ENCODE data around the gene LIG1. TPM values are rescaled to one million over a fixed set of nuclear protein-coding genes. Genes with fewer than 3 reads are reported as not detected.

The LIG1 gene
- total RNA-seq, 1 donor from 2014 or later: 144 TPM

DNA sequence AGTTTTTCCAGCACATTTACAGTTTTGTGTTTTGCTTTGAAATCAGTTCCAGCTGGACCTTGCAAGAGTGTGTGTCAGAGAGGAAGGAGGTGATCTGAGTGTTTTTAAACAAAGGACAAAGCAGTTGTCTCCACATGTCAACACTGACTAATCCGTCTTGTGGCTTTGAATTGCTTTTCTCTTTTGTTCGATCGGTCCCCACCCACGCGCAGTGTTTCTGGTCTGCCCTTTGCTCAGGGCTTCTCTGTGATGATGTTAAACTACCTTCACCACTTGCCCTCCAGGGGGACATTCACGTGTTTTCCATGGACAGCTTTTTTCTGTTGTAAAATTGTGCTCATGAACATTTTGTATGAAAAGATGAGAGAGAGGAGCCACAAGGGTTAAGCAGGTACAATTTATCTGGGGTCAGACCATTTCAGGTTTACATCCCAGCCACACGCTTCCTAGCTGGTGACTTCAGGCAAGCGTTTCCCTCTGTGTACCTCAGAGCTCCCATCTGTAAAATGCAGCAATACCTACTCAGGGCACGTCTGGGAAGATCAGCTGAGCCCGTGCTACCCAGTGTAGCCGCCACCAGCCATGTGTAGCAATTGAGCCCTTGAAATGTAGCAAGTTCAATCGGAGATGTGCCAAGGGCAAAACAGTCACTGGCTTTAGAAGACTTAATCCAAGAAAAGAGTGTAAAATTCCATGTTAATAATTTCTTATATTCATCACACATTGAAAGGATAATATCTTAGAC lies 46.1 kb downstream of the LIG1 start:
- intact Hi-C loops (cut with micrococcal nuclease): no loop called here
- no peak for DNase-seq
- H3K27ac Mint-ChIP-seq: peak overlapping the region; percentile 46
- no peaks in the 10 kb centered on the region for H3K27me3 Mint-ChIP-seq
- H3K9me3 Mint-ChIP-seq: no peaks in the 10 kb centered on the region
- peaks cover 73% of the 10 kb centered on the region for H3K36me3 Mint-ChIP-seq (ENCODE audit: low read depth)
- no peak overlapping the region for H3K4me3 Mint-ChIP-seq
- peaks cover 14% of the 10 kb centered on the region for H3K4me1 Mint-ChIP-seq

DNA sequence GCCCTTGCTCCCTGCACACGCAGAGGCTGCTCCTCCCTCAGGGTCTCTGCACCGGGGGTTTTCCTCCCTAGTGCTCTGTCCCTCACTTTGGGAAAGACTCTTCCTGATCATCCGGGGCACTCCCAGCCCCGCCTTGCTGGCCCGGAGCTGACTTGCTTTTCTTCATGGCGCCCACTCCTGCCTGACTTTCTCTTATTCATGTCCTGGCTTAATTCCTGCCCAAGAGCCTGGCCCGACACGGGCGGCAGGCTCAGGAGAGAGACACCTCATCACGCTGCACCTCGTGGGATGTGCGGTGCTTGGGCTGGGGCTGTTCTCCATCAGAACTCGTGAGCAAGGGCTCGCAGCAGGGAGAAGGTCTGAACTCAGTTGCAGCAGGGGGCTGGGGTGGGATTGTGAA lies 47.7 kb downstream of the LIG1 start:
- Mint-ChIP-seq H3K4me3 (peak overlapping the region; percentile 55), H3K27me3 (no peaks in the 10 kb centered on the region), H3K36me3 (ENCODE audit: low read depth) (peaks cover 74% of the 10 kb centered on the region)

DNA sequence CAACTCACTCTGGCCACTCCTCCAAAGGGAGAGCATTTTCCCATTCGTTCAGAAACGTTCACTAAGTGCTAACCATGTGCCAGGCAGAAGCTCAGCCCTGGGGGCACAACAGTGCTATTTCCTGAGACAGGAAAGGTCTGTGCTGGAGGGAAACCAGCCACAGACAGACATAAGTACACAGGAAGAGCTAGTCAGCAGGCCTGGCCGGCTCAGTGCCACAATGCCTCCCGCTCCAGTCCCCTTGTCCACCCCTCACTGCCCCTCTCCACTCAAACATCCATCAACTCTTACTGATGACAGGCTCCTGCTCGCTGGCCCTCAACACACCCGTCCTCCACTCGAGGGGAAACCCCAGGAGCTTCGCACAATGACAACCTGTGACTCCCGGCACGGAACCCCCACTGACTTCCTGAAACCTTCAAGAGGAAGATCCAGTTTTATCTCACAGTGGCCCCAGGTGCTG lies 48.2 kb downstream of the LIG1 start:
- H3K4me3 Mint-ChIP-seq: peak overlapping the region; percentile 55
- no peaks in the 10 kb centered on the region for H3K9me3 Mint-ChIP-seq
- peak overlapping the region; percentile 88 for H3K27ac Mint-ChIP-seq
- peaks cover 72% of the 10 kb centered on the region for H3K36me3 Mint-ChIP-seq (ENCODE audit: low read depth)
- H3K4me1 Mint-ChIP-seq: peaks cover 22% of the 10 kb centered on the region
- intact Hi-C loops (cut with micrococcal nuclease): no loop called here
- H3K27me3 Mint-ChIP-seq: no peaks in the 10 kb centered on the region
- peak; percentile 67 for DNase-seq

More for the DNA sequence above, 47.7 kb downstream of the LIG1 start:
- H3K27ac Mint-ChIP-seq: peak overlapping the region; percentile 88
- no peak for DNase-seq
- intact Hi-C loops (cut with micrococcal nuclease): no loop called here
- peaks cover 21% of the 10 kb centered on the region for H3K4me1 Mint-ChIP-seq
- H3K9me3 Mint-ChIP-seq: no peaks in the 10 kb centered on the region

DNA sequence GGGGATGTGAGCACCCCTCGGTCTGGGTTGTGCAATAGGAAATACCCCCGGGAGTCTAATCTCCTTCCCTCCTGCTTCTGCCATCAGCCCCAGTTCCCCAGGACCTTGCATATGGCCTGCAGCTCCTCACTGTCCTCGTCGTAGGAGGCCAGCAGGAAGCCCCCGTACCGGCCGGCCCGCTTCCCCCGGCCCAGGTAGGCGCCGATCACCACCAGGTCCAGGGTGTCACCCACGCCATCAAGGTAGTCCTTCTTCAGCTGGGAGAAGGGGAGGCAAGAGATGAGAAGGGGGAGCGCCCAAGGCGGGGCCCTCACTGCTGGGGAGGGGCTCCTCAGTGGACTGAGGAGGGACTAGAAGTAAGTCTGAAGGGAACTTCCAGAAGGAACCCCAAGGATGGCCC lies 49.1 kb downstream of the LIG1 start:
- Mint-ChIP-seq H3K27ac (no peak overlapping the region), H3K9me3 (no peaks in the 10 kb centered on the region), H3K4me3 (no peak overlapping the region), H3K4me1 (peaks cover 22% of the 10 kb centered on the region), H3K36me3 (ENCODE audit: low read depth) (peaks cover 67% of the 10 kb centered on the region), H3K27me3 (no peaks in the 10 kb centered on the region)
- no peak for DNase-seq
- intact Hi-C loops (cut with micrococcal nuclease): no loop called here

DNA sequence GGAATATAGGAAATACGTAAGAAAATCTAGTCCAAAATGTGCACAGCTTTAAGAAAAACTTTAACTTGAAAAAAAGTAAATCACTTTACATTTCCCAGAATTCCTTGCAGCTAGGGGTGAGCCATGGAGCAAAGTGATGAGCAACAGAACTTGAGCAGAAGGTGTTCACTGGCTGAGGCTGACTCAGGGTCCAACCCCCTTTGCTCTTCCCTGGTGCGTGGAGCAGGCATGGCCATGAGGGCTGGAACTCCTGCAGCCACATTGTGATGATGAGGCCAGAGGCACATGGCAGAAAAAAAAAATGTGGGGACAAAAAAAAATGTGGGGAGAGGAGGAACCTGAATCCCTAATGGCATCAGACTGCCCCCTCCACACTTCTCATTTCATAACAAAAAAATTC lies 49.6 kb downstream of the LIG1 start:
- DNase-seq: no peak
- no peak overlapping the region for H3K4me3 Mint-ChIP-seq
- H3K27ac Mint-ChIP-seq: peak overlapping the region; percentile 25
- no peaks in the 10 kb centered on the region for H3K9me3 Mint-ChIP-seq
- peaks cover 63% of the 10 kb centered on the region for H3K36me3 Mint-ChIP-seq (ENCODE audit: low read depth)
- intact Hi-C loops (cut with micrococcal nuclease): no loop called here
- peaks cover 22% of the 10 kb centered on the region for H3K4me1 Mint-ChIP-seq
- H3K27me3 Mint-ChIP-seq: no peaks in the 10 kb centered on the region

DNA sequence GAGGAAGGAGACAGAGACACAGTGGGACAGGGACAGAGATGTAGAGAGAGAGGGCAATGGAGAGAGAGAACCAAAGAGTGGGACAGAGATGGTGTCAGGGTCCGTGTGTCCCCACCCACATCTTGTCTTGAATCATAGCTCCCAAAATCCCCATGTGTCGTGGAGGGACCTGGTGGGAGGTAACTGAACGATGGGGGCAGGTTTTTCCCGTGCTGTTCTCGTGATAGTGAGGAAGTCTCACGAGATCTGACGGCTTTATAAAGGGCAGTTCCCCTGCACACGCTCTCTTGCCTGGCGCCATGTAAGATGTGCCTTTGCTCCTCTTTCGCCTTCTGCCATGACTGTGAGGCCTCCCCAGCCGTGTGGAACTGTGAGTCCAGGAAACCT lies 52.0 kb downstream of the LIG1 start:
- Mint-ChIP-seq H3K4me3 (no peak overlapping the region), H3K36me3 (ENCODE audit: low read depth) (peaks cover 51% of the 10 kb centered on the region), H3K27me3 (no peaks in the 10 kb centered on the region), H3K27ac (peak overlapping the region; percentile 59), H3K4me1 (peaks cover 17% of the 10 kb centered on the region), H3K9me3 (no peaks in the 10 kb centered on the region)
- DNase-seq: no peak
- intact Hi-C loops (cut with micrococcal nuclease): no loop called here

DNA sequence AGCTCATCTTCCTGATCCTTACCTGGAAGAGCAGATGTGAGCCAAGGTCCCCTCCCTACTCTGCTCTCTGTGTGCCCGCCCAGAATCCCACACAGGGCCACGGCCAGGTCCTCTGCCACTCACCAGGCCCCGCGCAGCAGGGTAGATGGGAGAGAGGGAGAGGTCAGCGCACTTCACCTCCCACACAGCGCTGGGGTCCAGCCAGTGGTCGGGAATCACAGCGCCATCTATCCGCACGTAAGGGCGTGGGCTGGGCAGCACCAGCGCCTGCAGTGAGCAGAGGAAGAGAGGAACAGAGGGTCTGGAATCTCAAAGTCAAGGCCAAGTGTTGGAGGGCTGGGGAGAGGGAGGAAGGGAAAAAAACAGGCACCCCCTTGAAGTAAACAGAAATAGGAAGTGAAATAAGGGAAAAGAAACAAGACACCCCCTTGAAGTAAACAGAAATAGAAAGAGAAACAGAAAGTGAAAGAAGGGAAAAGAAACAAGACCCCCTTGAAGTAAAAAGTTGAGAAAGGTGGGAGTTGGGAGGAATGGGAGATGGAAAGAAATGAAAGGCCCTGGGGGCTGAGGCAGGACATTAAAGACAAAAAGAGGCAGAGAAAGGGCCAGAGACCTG lies 52.5 kb downstream of the LIG1 start:
- Mint-ChIP-seq H3K9me3 (no peaks in the 10 kb centered on the region), H3K27ac (peak overlapping the region; percentile 59), H3K4me3 (no peak overlapping the region), H3K4me1 (peaks cover 18% of the 10 kb centered on the region), H3K27me3 (no peaks in the 10 kb centered on the region), H3K36me3 (ENCODE audit: low read depth) (peaks cover 48% of the 10 kb centered on the region)
- intact Hi-C loops (cut with micrococcal nuclease): no loop called here
- no peak for DNase-seq

DNA sequence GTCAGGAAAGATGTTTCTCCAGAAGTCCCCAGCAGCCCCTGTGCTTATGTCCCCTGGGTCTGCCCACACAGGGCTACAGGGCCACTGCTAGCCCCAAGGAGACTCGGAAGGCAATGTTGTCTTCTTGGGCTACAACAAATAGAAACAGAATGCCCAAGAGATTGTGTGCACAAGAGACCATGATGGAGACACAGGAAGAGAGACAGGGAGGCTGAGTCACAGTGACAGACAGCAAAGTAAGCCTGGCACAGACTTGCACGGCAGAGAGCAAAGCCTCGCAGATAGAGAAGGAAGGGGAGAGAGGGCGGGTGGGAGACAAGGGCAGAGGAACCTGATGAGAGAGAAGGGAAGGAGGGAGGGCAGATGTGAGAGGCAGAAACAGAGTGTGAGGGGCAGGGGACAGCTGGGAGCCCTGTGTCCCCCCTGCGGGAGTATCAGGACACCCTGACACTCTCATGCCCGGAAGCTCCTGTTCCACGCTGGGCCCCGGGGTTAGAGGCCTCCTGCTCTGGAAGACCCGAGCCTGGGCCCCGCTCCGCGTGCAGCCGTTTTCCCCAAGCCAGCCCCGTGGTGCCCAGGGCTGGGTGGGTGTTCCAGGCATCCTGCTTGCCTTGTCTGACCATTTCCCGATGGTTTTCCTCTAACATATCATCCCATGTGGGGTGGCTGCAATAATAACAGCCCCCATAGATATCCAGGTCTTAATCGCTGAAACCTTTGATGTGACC lies 56.8 kb downstream of the LIG1 start:
- intact Hi-C loops (cut with micrococcal nuclease): no loop called here
- Mint-ChIP-seq H3K36me3 (ENCODE audit: low read depth) (peaks cover 21% of the 10 kb centered on the region), H3K4me1 (peaks cover 17% of the 10 kb centered on the region), H3K9me3 (no peaks in the 10 kb centered on the region), H3K27me3 (no peaks in the 10 kb centered on the region), H3K27ac (no peak overlapping the region), H3K4me3 (no peak overlapping the region)
- DNase-seq: no peak

DNA sequence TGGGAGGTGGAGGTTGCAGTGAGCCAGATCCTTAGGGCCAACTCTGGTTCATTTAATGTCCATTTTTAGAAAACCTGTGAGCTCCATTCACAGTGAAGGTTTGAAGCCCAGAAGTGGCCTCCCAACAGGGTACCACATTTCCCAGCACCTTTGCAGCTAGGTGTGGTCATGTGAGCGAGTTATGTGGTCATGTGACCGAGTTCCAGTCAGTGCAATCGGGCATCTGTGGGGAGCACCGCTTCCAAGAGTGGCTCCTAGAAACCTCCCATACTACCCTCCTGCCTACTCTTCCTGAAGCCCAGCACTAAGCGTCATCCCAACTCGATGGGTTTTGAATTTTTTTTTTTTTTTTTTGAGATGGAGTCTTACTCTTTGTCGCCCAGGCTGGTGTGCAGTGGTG lies 58.9 kb downstream of the LIG1 start:
- Mint-ChIP-seq H3K4me1 (peaks cover 15% of the 10 kb centered on the region), H3K4me3 (peak overlapping the region; percentile 89), H3K27ac (no peak overlapping the region), H3K36me3 (ENCODE audit: low read depth) (peaks cover 9% of the 10 kb centered on the region), H3K27me3 (no peaks in the 10 kb centered on the region), H3K9me3 (no peaks in the 10 kb centered on the region)
- intact Hi-C loops (cut with micrococcal nuclease): no loop called here
- no peak for DNase-seq

DNA sequence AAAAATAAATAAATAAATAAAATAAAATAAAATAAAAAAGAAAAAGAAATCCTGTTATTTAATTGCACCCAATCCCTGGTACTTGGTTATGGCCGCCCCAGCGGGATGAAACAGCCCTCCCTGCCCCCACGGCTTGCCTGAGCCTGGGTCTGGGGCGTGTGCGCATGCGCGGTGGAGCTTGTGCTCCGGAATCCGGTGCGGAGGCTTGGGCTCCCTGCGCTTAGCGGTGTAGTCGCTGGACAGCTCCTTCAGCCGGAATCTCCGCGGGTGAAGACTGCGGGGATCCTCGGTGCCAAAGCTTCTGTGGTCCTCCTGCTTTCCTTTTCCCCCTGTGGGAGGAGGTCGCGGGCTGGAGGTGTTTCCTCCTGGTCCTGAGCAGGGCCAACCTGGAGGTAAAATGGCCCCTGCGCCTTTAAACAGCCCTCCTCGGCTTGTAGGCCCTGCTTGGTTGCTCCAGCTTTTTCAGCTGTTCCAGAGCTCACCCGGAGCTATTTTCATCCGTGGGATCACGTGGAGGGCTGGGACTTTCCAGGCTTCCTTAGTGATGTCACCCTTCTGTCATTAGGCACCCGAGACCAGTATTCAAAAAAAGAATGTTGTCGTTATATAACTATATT lies 59.7 kb downstream of the LIG1 start, which contains the start of gene PLA2G4C:
Gene PLA2G4C, minus strand, starts transcription at position 468 of the 617 bp plus-strand sequence. CDS start 4,288 bp downstream, outside the sequence.
- H3K36me3 Mint-ChIP-seq (ENCODE audit: low read depth): peaks cover 9% of the 10 kb centered on the region
- H3K9me3 Mint-ChIP-seq: no peaks in the 10 kb centered on the region
- H3K4me3 Mint-ChIP-seq: peak within 1 kb of the TSS; percentile 89
- peak; percentile 94 for DNase-seq
- H3K4me1 Mint-ChIP-seq: peaks cover 16% of the 10 kb centered on the region
- no peaks in the 10 kb centered on the region for H3K27me3 Mint-ChIP-seq
- peak within 1 kb of the TSS; percentile 94 for H3K27ac Mint-ChIP-seq
- intact Hi-C loops (cut with micrococcal nuclease): no loop called here

DNA sequence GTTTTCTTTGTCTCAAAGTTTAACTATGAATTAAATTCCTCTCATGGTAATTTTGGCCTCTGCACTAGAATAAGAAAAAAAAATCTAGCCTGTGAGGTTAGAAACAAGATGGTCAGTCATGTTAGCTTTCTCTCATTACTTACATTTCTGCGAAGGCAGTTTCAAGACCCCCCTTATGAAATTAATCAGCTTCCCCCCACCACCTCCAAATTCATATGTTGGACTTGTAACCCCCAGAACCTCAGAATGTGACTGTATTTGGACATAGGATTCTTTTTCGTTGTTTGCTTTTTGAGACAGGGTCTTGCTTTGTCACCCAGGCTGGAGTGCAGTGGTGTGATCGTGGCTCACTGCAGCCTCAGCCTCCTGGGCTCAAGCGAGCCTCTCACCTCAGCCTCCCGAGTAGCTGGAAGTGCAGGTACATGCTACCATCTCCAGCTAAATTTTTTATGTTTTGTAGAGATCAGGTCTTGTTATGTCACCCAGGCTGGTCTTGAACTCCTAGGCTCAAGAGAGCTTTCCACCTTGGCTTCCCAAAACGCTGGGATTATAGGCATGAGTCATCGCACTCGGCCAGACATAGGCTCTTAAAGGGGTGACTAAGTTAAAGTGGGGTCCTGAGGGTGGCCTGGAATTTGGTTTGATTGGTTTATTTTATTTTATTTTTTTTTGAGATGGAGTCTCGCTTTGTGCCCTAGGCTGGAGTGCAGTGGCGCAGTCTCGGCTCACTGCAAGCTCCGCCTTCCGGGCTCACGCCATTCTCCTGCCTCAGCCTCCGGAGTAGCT lies 61.0 kb downstream of the LIG1 start:
- intact Hi-C loops (cut with micrococcal nuclease): loop anchor here (5.0 kb wide), 1 partner anchor 153 kb away; no protein-coding TSS in a partner anchor
- Mint-ChIP-seq H3K9me3 (no peaks in the 10 kb centered on the region), H3K27ac (no peak overlapping the region), H3K27me3 (no peaks in the 10 kb centered on the region), H3K4me1 (peaks cover 16% of the 10 kb centered on the region), H3K36me3 (ENCODE audit: low read depth) (peaks cover 4% of the 10 kb centered on the region), H3K4me3 (peak overlapping the region; percentile 41)
- no peak for DNase-seq

DNA sequence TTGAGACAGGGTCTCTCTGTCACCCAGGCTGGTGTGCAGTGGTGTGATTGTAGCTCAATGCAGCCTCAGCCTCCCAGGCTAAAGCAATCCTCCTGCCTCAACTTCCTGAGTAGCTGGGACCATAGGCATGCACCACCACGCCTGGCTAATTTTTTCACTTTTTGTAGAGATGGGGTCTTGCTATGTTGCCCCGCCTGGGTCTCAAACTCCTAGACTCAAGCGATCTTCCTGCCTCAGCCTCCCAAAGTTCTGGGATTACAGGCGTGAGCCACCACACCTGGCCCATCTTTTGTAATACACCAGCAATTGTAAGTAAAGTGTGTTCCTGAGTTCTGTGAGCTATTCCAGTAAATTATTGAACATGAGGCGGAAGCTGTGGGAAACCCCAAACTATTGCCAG lies 66.2 kb downstream of the LIG1 start:
- H3K9me3 Mint-ChIP-seq: no peaks in the 10 kb centered on the region
- H3K36me3 Mint-ChIP-seq (ENCODE audit: low read depth): peaks cover 6% of the 10 kb centered on the region
- no peak overlapping the region for H3K27ac Mint-ChIP-seq
- H3K27me3 Mint-ChIP-seq: no peaks in the 10 kb centered on the region
- peaks cover 10% of the 10 kb centered on the region for H3K4me1 Mint-ChIP-seq
- H3K4me3 Mint-ChIP-seq: no peak overlapping the region
- intact Hi-C loops (cut with micrococcal nuclease): no loop called here
- no peak for DNase-seq

All from activated CD4-positive, alpha-beta T cell treated with anti-CD3 and anti-CD28 coated beads, Interleukin-2, amount 10 ng/mL, durations not matched to agents 24 days and 14 days (primary cell).